ENCODE data around the gene VEGFB. TPM values are rescaled to one million over a fixed set of nuclear protein-coding genes. Genes with fewer than 3 reads are reported as not detected.

Gene VEGFB
- total and polyA plus RNA-seq, 2 donors (not counting 3 experiments of a cell fraction or from before 2014, with no cell fraction given): 19.3 to 98.1 TPM

- H2AFZ ChIP-seq (ENCODE audit: low read depth, low read length): no peak overlapping the region
- ChIA-PET CTCF (interaction anchor here (0.6 to 3.5 kb wide), 6 partner anchors 11 to 79 kb away, joined by 3 to 26 read pairs (median 8); partner anchors contain the start of gene CATSPERZ), POLR2A (no interaction called here)
- no peak overlapping the region for H3K4me3 ChIP-seq (replicated peaks in 1 of 3; ENCODE audit: insufficient read depth in 1 of 3, low read depth in 1 of 3, low read length in 3 of 3)
- TF ChIP-seq FOS (IDR thresholded peaks at IDR 0.05; ENCODE audit: borderline replicate concordance, insufficient read depth, low read length): no peak
- no peak for TF ChIP-seq MYC (IDR thresholded peaks at IDR 0.05; ENCODE audit: low read depth, low read length)
- no peak for TF ChIP-seq MAX (IDR thresholded peaks at IDR 0.05; ENCODE audit: insufficient read depth, insufficient read length)
- no peak for TF ChIP-seq JUN (IDR thresholded peaks at IDR 0.05; ENCODE audit: borderline replicate concordance, insufficient read depth, insufficient read length, low read depth)
- TF ChIP-seq EZH2 (IDR thresholded peaks at IDR 0.05; ENCODE audit: borderline replicate concordance, low read depth, low read length, severe bottlenecking): no peak
- TF ChIP-seq POLR2A (IDR thresholded peaks at IDR 0.05; ENCODE audit: low read depth, low read length): no peak
- no peak for TF ChIP-seq POLR2AphosphoS5 (IDR thresholded peaks at IDR 0.05; ENCODE audit: insufficient read depth, low read depth, low read length)
- TF ChIP-seq GATA2 (IDR thresholded peaks at IDR 0.05; ENCODE audit: insufficient read depth, insufficient read length, low read depth, low read length): no peak
- TF ChIP-seq CTCF (IDR thresholded peaks at IDR 0.05; ENCODE audit: extremely low read depth in 1 of 2, insufficient read depth in 1 of 2, low read depth in 1 of 2, low read length in 2 of 2): no peak
- H3K79me2 ChIP-seq (ENCODE audit: control insufficient read depth, insufficient read depth, low read length): peaks cover 2% of the 10 kb centered on the region
- no peaks in the 10 kb centered on the region for H3K27me3 ChIP-seq (ENCODE audit: control insufficient read depth in 2 of 2, insufficient read depth in 2 of 2, low read length in 2 of 2)
- dilution Hi-C loops (cut with MboI; ENCODE audit: extremely low pct_ligation_motif_present, low sequenced_read_pairs) (no loop called here), intact Hi-C loops (cut with micrococcal nuclease) (no loop called here)
- FAIRE-seq (no peak), DNase-seq (ENCODE audit: low read depth, low spot score) (no peak)
- no TSS peak for BruUV-seq (replicated peaks)
- no peak overlapping the region for H3K27ac ChIP-seq (ENCODE audit: insufficient read depth, low read depth, low read length)
- peaks cover 2 to 11% of the 10 kb centered on the region in 2 experiments for H3K36me3 ChIP-seq (ENCODE audit: control insufficient read depth in 2 of 2, extremely low read depth in 1 of 2, insufficient read depth in 2 of 2, low read length in 2 of 2)
- no peak overlapping the region for H3K9ac ChIP-seq (replicated peaks; ENCODE audit: extremely low read depth, insufficient read depth, low read length)
- no peaks in the 10 kb centered on the region for H3K9me1 ChIP-seq (replicated peaks; ENCODE audit: control insufficient read depth, extremely low read depth, insufficient read depth, low read length)
- no peaks in the 10 kb centered on the region for H3K9me3 ChIP-seq (replicated peaks; ENCODE audit: control insufficient read depth, insufficient read depth, low read length)
- H3K4me2 ChIP-seq (ENCODE audit: insufficient read depth, low read length): no peak overlapping the region
- H3K4me1 ChIP-seq (ENCODE audit: control insufficient read depth, extremely low read depth, insufficient read depth, low read length): peaks cover 11% of the 10 kb centered on the region
- H4K20me1 ChIP-seq (replicated peaks; ENCODE audit: control insufficient read depth, extremely low read depth, insufficient read depth, low read length): no peaks in the 10 kb centered on the region
Measured at GRCh38 chr11:64283092-64283491, 48.7 kb downstream of the VEGFB start.
